ENCODE data around the gene SYCP2L. TPM values are rescaled to one million over a fixed set of nuclear protein-coding genes. Genes with fewer than 3 reads are reported as not detected.
A peak's percentile ranks its signal among the peaks of the same experiment; 100 is the strongest.

The SYCP2L gene
- total and polyA plus RNA-seq, 2 experiments from 2014 or later: 0.13 TPM; not detected in 1

DNA sequence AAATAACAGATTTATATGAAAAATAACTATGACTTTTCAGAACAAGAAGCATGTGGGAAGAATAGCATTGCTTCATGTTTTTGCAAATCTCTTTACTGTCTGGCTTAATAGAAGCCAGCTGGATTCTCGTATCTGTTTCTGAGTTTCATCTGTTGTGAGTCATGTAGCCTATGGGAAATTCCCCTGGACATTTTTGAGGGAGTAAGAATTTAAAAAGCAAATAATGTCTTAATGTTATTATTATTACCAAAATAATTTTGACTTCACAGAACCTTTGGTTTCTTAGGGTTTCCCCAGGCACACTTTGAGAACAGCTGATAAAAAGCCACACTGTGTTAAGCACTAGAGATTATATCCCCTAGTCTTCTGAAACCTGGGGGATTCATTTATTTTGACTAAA is 75.8 kb downstream of the SYCP2L start:
- H3K9ac ChIP-seq: peak overlapping the region; percentile 15; the same call in 1 of the 2 replicates
- no peaks in the 10 kb centered on the region for H3K9me3 ChIP-seq (ENCODE audit: low read depth)
- WGBS, 2 experiments (ENCODE audit: low coverage in 1 of 2, low lambda C conversion rate in 2 of 2, missing lambda C conversion rate in 2 of 2): 0% methylated on average over 1 of the region's 1 CpG
- peak; percentile 87 for DNase-seq
- no peak for TF ChIP-seq EZH2phosphoT487 (IDR thresholded peaks at IDR 0.05; ENCODE audit: insufficient read depth, low read depth)
- no peak for TF ChIP-seq EZH2 (IDR thresholded peaks at IDR 0.05; ENCODE audit: insufficient read depth, poor library complexity, severe bottlenecking)
- H3K9me2 ChIP-seq (ENCODE audit: insufficient read depth): no peaks in the 10 kb centered on the region
- peaks cover 16% of the 10 kb centered on the region for H3F3A ChIP-seq (ENCODE audit: insufficient read depth)
- H3K4me3 ChIP-seq: peak overlapping the region; percentile 30; the same call in 1 of the 2 replicates
- in situ Hi-C loops (cut with MboI): loop anchor here (25.0 kb wide), 1 partner anchor 525 kb away; no protein-coding TSS in a partner anchor
- H3K4me1 ChIP-seq (ENCODE audit: insufficient read depth): peaks cover 15% of the 10 kb centered on the region
- H3K4me2 ChIP-seq (ENCODE audit: unreplicated experiment): peak overlapping the region; percentile 58
- no peaks in the 10 kb centered on the region for H3K36me3 ChIP-seq (ENCODE audit: low read depth)
- no peak overlapping the region for H2AFZ ChIP-seq
- peak overlapping the region; percentile 24 for H3K27ac ChIP-seq
- H3K27me3 ChIP-seq (replicated peaks; ENCODE audit: insufficient read depth): no peaks in the 10 kb centered on the region
- H3K79me2 ChIP-seq (ENCODE audit: insufficient read depth): no peaks in the 10 kb centered on the region
- no peaks in the 10 kb centered on the region for H4K20me1 ChIP-seq (ENCODE audit: insufficient read depth)

DNA sequence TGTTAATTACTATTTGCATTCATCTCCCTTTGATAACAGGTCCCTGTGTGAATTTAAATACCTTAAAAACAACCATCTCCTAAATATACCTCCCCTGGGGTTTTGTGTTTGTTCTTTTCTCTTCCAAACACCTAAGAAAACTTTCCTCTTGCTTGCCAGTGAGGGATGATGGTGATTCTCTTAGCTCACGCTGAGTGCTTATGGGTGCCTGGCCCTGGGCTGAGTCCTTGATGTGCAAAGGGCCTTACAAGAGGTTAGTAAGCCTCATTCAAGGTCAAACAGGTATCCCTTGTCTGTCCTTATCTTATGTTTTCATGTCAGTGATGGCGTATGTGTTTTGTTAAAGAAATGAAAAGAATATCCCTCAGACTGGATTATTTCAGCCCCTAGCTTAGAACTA is 76.3 kb downstream of the SYCP2L start:
- DNase-seq: peak; percentile 9
- H3K36me3 ChIP-seq (ENCODE audit: low read depth): no peaks in the 10 kb centered on the region
- H3K4me2 ChIP-seq (ENCODE audit: unreplicated experiment): peak overlapping the region; percentile 47
- no peak overlapping the region for H2AFZ ChIP-seq
- peak overlapping the region; percentile 30; the same call in 1 of the 2 replicates for H3K4me3 ChIP-seq
- in situ Hi-C loops (cut with MboI): loop anchor here (25.0 kb wide), 1 partner anchor 524 kb away; no protein-coding TSS in a partner anchor
- no peaks in the 10 kb centered on the region for H4K20me1 ChIP-seq (ENCODE audit: insufficient read depth)
- WGBS, 2 experiments (ENCODE audit: low coverage in 1 of 2, low lambda C conversion rate in 2 of 2, missing lambda C conversion rate in 2 of 2): 58 to 61% methylated on average over 2 of the region's 2 CpGs
- H3K27me3 ChIP-seq (replicated peaks; ENCODE audit: insufficient read depth): no peaks in the 10 kb centered on the region
- H3K9ac ChIP-seq: peak overlapping the region; percentile 15; the same call in 1 of the 2 replicates
- peak overlapping the region; percentile 24; the same call in 1 of the 2 replicates for H3K27ac ChIP-seq
- H3K4me1 ChIP-seq (ENCODE audit: insufficient read depth): peaks cover 15% of the 10 kb centered on the region
- peaks cover 16% of the 10 kb centered on the region for H3F3A ChIP-seq (ENCODE audit: insufficient read depth)
- H3K9me2 ChIP-seq (ENCODE audit: insufficient read depth): no peaks in the 10 kb centered on the region
- no peak for TF ChIP-seq EZH2phosphoT487 (IDR thresholded peaks at IDR 0.05; ENCODE audit: insufficient read depth, low read depth)
- no peak for TF ChIP-seq EZH2 (IDR thresholded peaks at IDR 0.05; ENCODE audit: insufficient read depth, poor library complexity, severe bottlenecking)
- H3K79me2 ChIP-seq (ENCODE audit: insufficient read depth): no peaks in the 10 kb centered on the region
- no peaks in the 10 kb centered on the region for H3K9me3 ChIP-seq (ENCODE audit: low read depth)

DNA sequence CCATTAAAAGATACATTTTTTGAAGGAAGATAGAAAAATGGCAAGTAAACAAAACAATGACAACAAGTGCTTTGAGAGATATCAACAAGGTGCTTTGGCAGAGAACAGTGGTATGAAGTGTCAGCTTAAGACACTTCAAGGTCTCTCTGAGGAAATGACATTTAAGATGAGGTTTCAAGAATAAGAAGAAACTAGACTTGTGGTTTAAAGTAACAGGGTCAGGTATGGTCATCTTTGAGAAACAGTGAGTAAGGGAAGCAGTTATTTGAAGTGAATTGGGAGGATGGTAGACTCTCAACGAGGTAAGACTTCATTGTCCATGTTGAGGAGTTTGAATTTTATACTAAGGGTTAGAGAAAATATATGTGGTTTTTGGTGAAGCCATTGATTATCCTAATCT is 77.8 kb downstream of the SYCP2L start:
- Histone ChIP-seq H3K4me3 (no peak overlapping the region), H3K27me3 (replicated peaks; ENCODE audit: insufficient read depth) (no peaks in the 10 kb centered on the region), H3K9ac (no peak overlapping the region), H3K36me3 (ENCODE audit: low read depth) (no peaks in the 10 kb centered on the region), H3F3A (ENCODE audit: insufficient read depth) (peaks cover 23% of the 10 kb centered on the region), H3K9me2 (ENCODE audit: insufficient read depth) (no peaks in the 10 kb centered on the region), H3K4me2 (ENCODE audit: unreplicated experiment) (no peak overlapping the region), H3K79me2 (ENCODE audit: insufficient read depth) (no peaks in the 10 kb centered on the region), H3K4me1 (ENCODE audit: insufficient read depth) (peaks cover 25% of the 10 kb centered on the region), H2AFZ (no peak overlapping the region), H3K9me3 (ENCODE audit: low read depth) (no peaks in the 10 kb centered on the region), H4K20me1 (ENCODE audit: insufficient read depth) (no peaks in the 10 kb centered on the region), H3K27ac (no peak overlapping the region)
- TF ChIP-seq EZH2 (IDR thresholded peaks at IDR 0.05; ENCODE audit: insufficient read depth, poor library complexity, severe bottlenecking): no peak
- TF ChIP-seq EZH2phosphoT487 (IDR thresholded peaks at IDR 0.05; ENCODE audit: insufficient read depth, low read depth): no peak
- DNase-seq: no peak
- WGBS, 2 experiments (ENCODE audit: low coverage in 1 of 2, low lambda C conversion rate in 2 of 2, missing lambda C conversion rate in 2 of 2): 82 to 88% methylated on average over 1 of the region's 1 CpG
- in situ Hi-C loops (cut with MboI): loop anchor here (25.0 kb wide), 1 partner anchor 523 kb away; no protein-coding TSS in a partner anchor

DNA sequence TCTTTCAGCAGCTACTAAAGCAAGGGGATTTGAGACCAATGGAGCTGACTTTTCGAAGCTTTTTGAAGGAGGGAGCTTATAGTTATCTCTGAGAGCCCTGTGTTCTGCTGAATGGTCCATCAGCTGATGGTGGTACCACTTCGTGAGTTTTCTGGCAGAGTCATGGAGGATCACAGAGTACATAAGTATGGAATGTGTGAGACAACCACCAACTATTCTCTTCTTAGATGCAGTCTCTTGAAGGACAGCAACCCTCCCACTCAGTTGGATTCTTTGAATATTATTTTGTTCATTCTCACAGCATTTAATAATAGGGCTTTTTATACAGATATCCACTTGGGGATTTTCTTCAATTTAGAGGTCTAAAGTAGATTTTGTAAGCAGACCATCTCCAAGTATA is 81.9 kb downstream of the SYCP2L start:
- TF ChIP-seq EZH2 (IDR thresholded peaks at IDR 0.05; ENCODE audit: insufficient read depth, poor library complexity, severe bottlenecking): no peak
- TF ChIP-seq EZH2phosphoT487 (IDR thresholded peaks at IDR 0.05; ENCODE audit: insufficient read depth, low read depth): no peak
- Histone ChIP-seq H3K36me3 (ENCODE audit: low read depth) (no peaks in the 10 kb centered on the region), H3F3A (ENCODE audit: insufficient read depth) (0 out of 2 replicates have a peak, but pooled peaks cover 7% of the 10 kb centered on the region), H3K4me3 (no peak overlapping the region), H3K9ac (no peak overlapping the region), H3K9me3 (ENCODE audit: low read depth) (no peaks in the 10 kb centered on the region), H3K4me1 (ENCODE audit: insufficient read depth) (peaks cover 11% of the 10 kb centered on the region; the same call in 1 of the 2 replicates), H3K27ac (no peak overlapping the region), H4K20me1 (ENCODE audit: insufficient read depth) (no peaks in the 10 kb centered on the region), H2AFZ (no peak overlapping the region; the same call in 1 of the 2 replicates), H3K9me2 (ENCODE audit: insufficient read depth) (no peaks in the 10 kb centered on the region), H3K79me2 (ENCODE audit: insufficient read depth) (no peaks in the 10 kb centered on the region), H3K4me2 (ENCODE audit: unreplicated experiment) (peak overlapping the region; percentile 27), H3K27me3 (replicated peaks; ENCODE audit: insufficient read depth) (no peaks in the 10 kb centered on the region)
- WGBS, 2 experiments (ENCODE audit: low coverage in 1 of 2, low lambda C conversion rate in 2 of 2, missing lambda C conversion rate in 2 of 2): 25 to 38% methylated on average over 2 of the region's 2 CpGs
- in situ Hi-C loops (cut with MboI): loop anchor here (25.0 kb wide), 1 partner anchor 519 kb away; no protein-coding TSS in a partner anchor
- DNase-seq: peak; percentile 86
